HepG2 (cell line): Measurements from ENCODE around the gene RNGTT.

Experiments used
- CBX2 ChIP-seq, 2 experiments: fragments of 200-600 bp in 1 of 2; sonication (generic); formaldehyde crosslinking in 1 of 2; IDR thresholded peaks; 2 replicates each; pipeline versions ENCODE4 v1.7.0 to v1.8.1; 2018 to 2022; ENCODE audit warnings: low read depth in 2 of 2, low read length in 1 of 2, mild to moderate bottlenecking in 1 of 2, missing genetic modification reagents in 1 of 2
- FOXJ3 ChIP-seq: sonication (generic); formaldehyde crosslinking; IDR thresholded peaks from 2 replicates; pipeline ENCODE4 v1.4.0; 2020; ENCODE audit warnings: missing genetic modification reagents, mild to moderate bottlenecking, borderline replicate concordance
- HDAC2 ChIP-seq: sonication (generic); formaldehyde crosslinking; IDR thresholded peaks from 2 replicates; pipeline ENCODE4 v1.4.0; 2020; ENCODE audit warnings: missing genetic modification reagents
- JUND ChIP-seq: sonication (generic); formaldehyde crosslinking; IDR thresholded peaks from 2 replicates; pipeline ENCODE4 v1.8.0; 2022; ENCODE audit warnings: mild to moderate bottlenecking, missing genetic modification reagents
- POLR2AphosphoS5 ChIP-seq: IDR thresholded peaks from 2 replicates; pipeline ENCODE4 v1.6.1; 2012; ENCODE audit warnings: low read depth, low read length
- RELA ChIP-seq: sonication (generic); formaldehyde crosslinking; IDR thresholded peaks from 2 replicates; pipeline ENCODE4 v1.4.0; 2020; ENCODE audit warnings: missing genetic modification reagents
- ZFP1 ChIP-seq: IDR thresholded peaks from 2 replicates; pipeline ENCODE4 v1.6.1; 2016
- ZNF883 ChIP-seq: sonication (generic); formaldehyde crosslinking; IDR thresholded peaks from 2 replicates; pipeline ENCODE4 v1.5.1; 2020; ENCODE audit warnings: mild to moderate bottlenecking, missing genetic modification reagents; ENCODE audit errors: not compliant biosample characterization
- TF ChIP-seq, protein P1 (sequence below): sonication (generic); formaldehyde crosslinking; IDR thresholded peaks from 2 replicates; pipeline ENCODE4 v1.8.0; 2023; ENCODE audit warnings: mild to moderate bottlenecking, missing genetic modification reagents
- TF ChIP-seq, protein P2 (sequence below): sonication (generic); formaldehyde crosslinking; IDR thresholded peaks from 2 replicates; pipeline ENCODE4 v1.4.0; 2020; ENCODE audit warnings: missing genetic modification reagents
- TF ChIP-seq, protein P3 (sequence below): sonication (generic); formaldehyde crosslinking; IDR thresholded peaks from 2 replicates; pipeline ENCODE4 v1.5.0; 2020; ENCODE audit warnings: mild to moderate bottlenecking, missing genetic modification reagents, moderate library complexity

DNA sequence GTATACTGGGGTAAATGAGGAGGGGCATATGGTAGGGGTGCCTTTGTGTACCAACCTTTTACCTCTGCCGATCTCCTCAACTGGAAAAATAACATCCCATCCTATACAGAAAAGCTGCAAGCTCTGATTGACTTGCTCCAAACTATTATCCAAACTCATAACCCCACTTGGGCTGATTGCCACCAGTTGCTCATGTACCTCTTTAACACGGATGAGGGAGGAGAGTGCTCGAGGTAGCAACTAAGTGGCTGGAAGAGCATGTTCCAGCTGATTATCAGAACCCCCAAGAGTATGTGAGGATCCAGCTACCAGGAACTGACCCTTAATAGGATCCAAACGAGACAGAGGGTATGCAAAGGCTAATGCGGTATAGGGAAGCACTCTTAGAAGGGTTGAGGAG, 299.6 kb downstream of the RNGTT start:
- TF ChIP-seq, protein P1, sequence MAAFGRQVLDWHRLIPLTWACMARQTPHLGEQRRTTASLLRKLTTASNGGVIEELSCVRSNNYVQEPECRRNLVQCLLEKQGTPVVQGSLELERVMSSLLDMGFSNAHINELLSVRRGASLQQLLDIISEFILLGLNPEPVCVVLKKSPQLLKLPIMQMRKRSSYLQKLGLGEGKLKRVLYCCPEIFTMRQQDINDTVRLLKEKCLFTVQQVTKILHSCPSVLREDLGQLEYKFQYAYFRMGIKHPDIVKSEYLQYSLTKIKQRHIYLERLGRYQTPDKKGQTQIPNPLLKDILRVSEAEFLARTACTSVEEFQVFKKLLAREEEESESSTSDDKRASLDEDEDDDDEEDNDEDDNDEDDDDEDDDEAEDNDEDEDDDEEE (CRISPR knock-in tag) = no peak
- TF ChIP-seq, protein P2, sequence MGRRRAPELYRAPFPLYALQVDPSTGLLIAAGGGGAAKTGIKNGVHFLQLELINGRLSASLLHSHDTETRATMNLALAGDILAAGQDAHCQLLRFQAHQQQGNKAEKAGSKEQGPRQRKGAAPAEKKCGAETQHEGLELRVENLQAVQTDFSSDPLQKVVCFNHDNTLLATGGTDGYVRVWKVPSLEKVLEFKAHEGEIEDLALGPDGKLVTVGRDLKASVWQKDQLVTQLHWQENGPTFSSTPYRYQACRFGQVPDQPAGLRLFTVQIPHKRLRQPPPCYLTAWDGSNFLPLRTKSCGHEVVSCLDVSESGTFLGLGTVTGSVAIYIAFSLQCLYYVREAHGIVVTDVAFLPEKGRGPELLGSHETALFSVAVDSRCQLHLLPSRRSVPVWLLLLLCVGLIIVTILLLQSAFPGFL = no peak
- no peak for TF ChIP-seq ZNF883 (CRISPR knock-in tag)
- TF ChIP-seq RELA = no peak
- TF ChIP-seq, protein P3, sequence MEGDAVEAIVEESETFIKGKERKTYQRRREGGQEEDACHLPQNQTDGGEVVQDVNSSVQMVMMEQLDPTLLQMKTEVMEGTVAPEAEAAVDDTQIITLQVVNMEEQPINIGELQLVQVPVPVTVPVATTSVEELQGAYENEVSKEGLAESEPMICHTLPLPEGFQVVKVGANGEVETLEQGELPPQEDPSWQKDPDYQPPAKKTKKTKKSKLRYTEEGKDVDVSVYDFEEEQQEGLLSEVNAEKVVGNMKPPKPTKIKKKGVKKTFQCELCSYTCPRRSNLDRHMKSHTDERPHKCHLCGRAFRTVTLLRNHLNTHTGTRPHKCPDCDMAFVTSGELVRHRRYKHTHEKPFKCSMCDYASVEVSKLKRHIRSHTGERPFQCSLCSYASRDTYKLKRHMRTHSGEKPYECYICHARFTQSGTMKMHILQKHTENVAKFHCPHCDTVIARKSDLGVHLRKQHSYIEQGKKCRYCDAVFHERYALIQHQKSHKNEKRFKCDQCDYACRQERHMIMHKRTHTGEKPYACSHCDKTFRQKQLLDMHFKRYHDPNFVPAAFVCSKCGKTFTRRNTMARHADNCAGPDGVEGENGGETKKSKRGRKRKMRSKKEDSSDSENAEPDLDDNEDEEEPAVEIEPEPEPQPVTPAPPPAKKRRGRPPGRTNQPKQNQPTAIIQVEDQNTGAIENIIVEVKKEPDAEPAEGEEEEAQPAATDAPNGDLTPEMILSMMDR = no peak
- no peak for TF ChIP-seq POLR2AphosphoS5
- TF ChIP-seq ZFP1 = no peak
- no peak for TF ChIP-seq FOXJ3 (CRISPR knock-in tag)
- TF ChIP-seq JUND (CRISPR knock-in tag) = no peak
- TF ChIP-seq HDAC2 = no peak
- TF ChIP-seq CBX2 (IDR thresholded peaks at IDR 0.05; ENCODE audit: low read depth, low read length) = no peak
- no peak for TF ChIP-seq CBX2 (CRISPR knock-in tag; IDR thresholded peaks at IDR 0.05; ENCODE audit: low read depth)
